DOHH2 (cell line): ENCODE results near the gene CTAG1B.
"Not testable (repeated sequence)": the region's sequence is repeated elsewhere in the genome, so short reads cannot be mapped to it uniquely, and the experiment has no call there.

Experiments used
- H3F3A ChIP-seq: fragments of 200-600 bp; sonication (generic), shearing (Covaris generic); 2 replicates; pipeline ENCODE4 v1.6.0; 2016; ENCODE audit warnings: antibody characterized with exemption, mild to moderate bottlenecking; ENCODE audit not compliant: control insufficient read depth, insufficient read depth
- H3K27ac ChIP-seq: fragments of 200-600 bp; sonication (generic); 2 replicates; pipeline ENCODE4 v1.5.1; 2014; ENCODE audit warnings: low read depth, mild to moderate bottlenecking, low read length, moderate library complexity
- H3K27me3 ChIP-seq: fragments of 200-600 bp; sonication (generic); 2 replicates; pipeline ENCODE4 v1.6.1; 2014; ENCODE audit warnings: mild to moderate bottlenecking, low read length, mixed read lengths; ENCODE audit not compliant: control insufficient read depth
- H3K36me3 ChIP-seq: fragments of 200-600 bp; sonication (generic); 2 replicates; pipeline ENCODE4 v1.6.1; 2014; ENCODE audit warnings: mild to moderate bottlenecking, low read length, moderate library complexity, mixed read lengths; ENCODE audit not compliant: control insufficient read depth
- H3K4me1 ChIP-seq: fragments of 200-600 bp; sonication (generic); 2 replicates; pipeline ENCODE4 v1.6.1; 2014; ENCODE audit warnings: mild to moderate bottlenecking, low read length, mixed read lengths; ENCODE audit not compliant: control insufficient read depth
- H3K4me2 ChIP-seq: fragments of 200-600 bp; sonication (generic); 2 replicates; pipeline ENCODE4 v1.6.0; 2014; ENCODE audit warnings: mild to moderate bottlenecking, low read length, moderate library complexity
- H3K4me3 ChIP-seq: fragments of 200-600 bp; sonication (generic); 2 replicates; pipeline ENCODE4 v1.5.1; 2014; ENCODE audit warnings: mild to moderate bottlenecking, low read length, mixed read lengths
- H3K79me2 ChIP-seq: fragments of 200-600 bp; sonication (generic); 2 replicates; pipeline ENCODE4 v1.6.1; 2014; ENCODE audit warnings: mild to moderate bottlenecking, low read length, mixed read lengths; ENCODE audit not compliant: control insufficient read depth
- H3K9me2 ChIP-seq: fragments of 200-600 bp; sonication (generic); replicated peaks from 2 replicates; pipeline ENCODE4 v1.6.1; 2014; ENCODE audit warnings: mild to moderate bottlenecking, low read length, mixed read lengths; ENCODE audit not compliant: control insufficient read depth
- H3K9me3 ChIP-seq: fragments of 200-600 bp; sonication (generic); 2 replicates; pipeline ENCODE4 v1.6.1; 2014; ENCODE audit warnings: antibody characterized with exemption, low read length, mixed read lengths; ENCODE audit not compliant: control insufficient read depth, insufficient read depth
- H4K20me1 ChIP-seq: fragments of 200-600 bp; sonication (generic); 2 replicates; pipeline ENCODE4 v1.6.0; 2014; ENCODE audit warnings: low read depth, mild to moderate bottlenecking, antibody characterized with exemption, low read length, moderate library complexity; ENCODE audit not compliant: control insufficient read depth, insufficient read depth
- EZH2phosphoT487 ChIP-seq: fragments of 200-600 bp; sonication (generic); IDR thresholded peaks from 2 replicates; pipeline ENCODE4 v1.6.1; 2017; ENCODE audit warnings: borderline replicate concordance, mild to moderate bottlenecking, antibody characterized with exemption, low read length, moderate library complexity, mixed read lengths
- TF ChIP-seq, protein P1 (sequence below): fragments of 200-600 bp; sonication (generic); IDR thresholded peaks from one replicate; pipeline ENCODE4 v1.5.1; 2014; ENCODE audit warnings: antibody characterized with exemption, mild to moderate bottlenecking, low read depth, low read length; ENCODE audit not compliant: poor library complexity, severe bottlenecking

CTAG1B gene

DNA sequence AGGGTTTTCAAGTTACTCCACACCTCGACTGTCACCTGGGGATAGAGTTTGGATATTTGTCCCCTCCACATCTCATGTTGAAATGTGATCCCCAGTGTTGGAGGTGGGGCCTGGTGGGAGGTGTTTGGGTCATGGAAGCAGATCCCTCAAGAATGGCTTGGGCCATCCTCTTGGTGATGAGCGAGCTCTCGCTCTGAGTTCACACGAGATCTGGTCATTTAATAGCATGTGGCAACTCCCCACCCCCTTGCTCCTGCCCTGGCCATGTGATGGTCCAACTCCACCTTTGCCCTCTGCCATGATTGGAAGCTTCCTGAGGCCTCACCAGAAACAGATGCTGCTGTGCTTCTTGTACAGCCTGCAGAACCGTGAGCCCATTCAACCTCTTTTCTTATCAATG is 25.9 kb downstream of the CTAG1B start:
- H3K27ac ChIP-seq: no peak overlapping the region
- no peaks in the 10 kb centered on the region for H3K9me2 ChIP-seq
- H3K79me2 ChIP-seq: no peaks in the 10 kb centered on the region
- H3K4me2 ChIP-seq: no peak overlapping the region
- H3K36me3 ChIP-seq: no peaks in the 10 kb centered on the region
- no peaks in the 10 kb centered on the region for H3F3A ChIP-seq
- H3K4me1 ChIP-seq: no peaks in the 10 kb centered on the region
- no peaks in the 10 kb centered on the region for H4K20me1 ChIP-seq
- H3K27me3 ChIP-seq: no peaks in the 10 kb centered on the region
- no peak overlapping the region for H3K4me3 ChIP-seq
- H3K9me3 ChIP-seq: no peaks in the 10 kb centered on the region
- TF ChIP-seq, protein P1, sequence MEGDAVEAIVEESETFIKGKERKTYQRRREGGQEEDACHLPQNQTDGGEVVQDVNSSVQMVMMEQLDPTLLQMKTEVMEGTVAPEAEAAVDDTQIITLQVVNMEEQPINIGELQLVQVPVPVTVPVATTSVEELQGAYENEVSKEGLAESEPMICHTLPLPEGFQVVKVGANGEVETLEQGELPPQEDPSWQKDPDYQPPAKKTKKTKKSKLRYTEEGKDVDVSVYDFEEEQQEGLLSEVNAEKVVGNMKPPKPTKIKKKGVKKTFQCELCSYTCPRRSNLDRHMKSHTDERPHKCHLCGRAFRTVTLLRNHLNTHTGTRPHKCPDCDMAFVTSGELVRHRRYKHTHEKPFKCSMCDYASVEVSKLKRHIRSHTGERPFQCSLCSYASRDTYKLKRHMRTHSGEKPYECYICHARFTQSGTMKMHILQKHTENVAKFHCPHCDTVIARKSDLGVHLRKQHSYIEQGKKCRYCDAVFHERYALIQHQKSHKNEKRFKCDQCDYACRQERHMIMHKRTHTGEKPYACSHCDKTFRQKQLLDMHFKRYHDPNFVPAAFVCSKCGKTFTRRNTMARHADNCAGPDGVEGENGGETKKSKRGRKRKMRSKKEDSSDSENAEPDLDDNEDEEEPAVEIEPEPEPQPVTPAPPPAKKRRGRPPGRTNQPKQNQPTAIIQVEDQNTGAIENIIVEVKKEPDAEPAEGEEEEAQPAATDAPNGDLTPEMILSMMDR: no peak
- TF ChIP-seq EZH2phosphoT487: no peak

- Histone ChIP-seq H3K79me2 (no peaks in the 10 kb centered on the region), H3K4me2 (no peak overlapping the region), H4K20me1 (no peaks in the 10 kb centered on the region), H3K36me3 (no peaks in the 10 kb centered on the region), H3K9me2 (no peaks in the 10 kb centered on the region), H3K4me3 (no peak overlapping the region), H3K4me1 (no peaks in the 10 kb centered on the region), H3K27me3 (no peaks in the 10 kb centered on the region), H3K27ac (no peak overlapping the region), H3F3A (no peaks in the 10 kb centered on the region), H3K9me3 (no peaks in the 10 kb centered on the region)
- TF ChIP-seq EZH2phosphoT487: no peak
Observed at GRCh38 chrX:154592505-154592904, 26.6 kb downstream of the CTAG1B start.

GRCh38 chrX:154590415-154590814 is 28.7 kb downstream of the CTAG1B start:
- H3K27me3 ChIP-seq, H3K36me3 ChIP-seq, H3K79me2 ChIP-seq, H3K4me2 ChIP-seq, H3K27ac ChIP-seq, H4K20me1 ChIP-seq, H3K4me1 ChIP-seq, H3K9me3 ChIP-seq, H3F3A ChIP-seq, H3K4me3 ChIP-seq, H3K9me2 ChIP-seq: not testable (repeated sequence)

- not testable (repeated sequence) for H3K36me3 ChIP-seq, H3K4me3 ChIP-seq, H4K20me1 ChIP-seq, H3K9me3 ChIP-seq, H3K27ac ChIP-seq, H3K79me2 ChIP-seq, H3K4me2 ChIP-seq, H3F3A ChIP-seq, H3K27me3 ChIP-seq, H3K9me2 ChIP-seq, H3K4me1 ChIP-seq
Observed at GRCh38 chrX:154584585-154585183, 34.4 kb downstream of the CTAG1B start, which contains the start of gene CTAG1A. CTAG1A (plus strand) TSS chrX:154585133; CDS start chrX:154585207, 74 bp downstream.

- H3K4me3 ChIP-seq, H3K9me2 ChIP-seq, H3K79me2 ChIP-seq, H3K27me3 ChIP-seq, H3K9me3 ChIP-seq, H3K36me3 ChIP-seq, H3K4me1 ChIP-seq, H4K20me1 ChIP-seq, H3K4me2 ChIP-seq, H3F3A ChIP-seq, H3K27ac ChIP-seq: not testable (repeated sequence)
Observed at GRCh38 chrX:154582994-154583393, 36.1 kb downstream of the CTAG1B start.

- H3K27me3 ChIP-seq, H3K4me3 ChIP-seq, H3K27ac ChIP-seq, H3F3A ChIP-seq, H3K9me3 ChIP-seq, H3K36me3 ChIP-seq, H3K9me2 ChIP-seq, H4K20me1 ChIP-seq, H3K4me2 ChIP-seq, H3K4me1 ChIP-seq, H3K79me2 ChIP-seq: not testable (repeated sequence)
Observed at GRCh38 chrX:154575076-154575475, 44.0 kb downstream of the CTAG1B start.

DNA sequence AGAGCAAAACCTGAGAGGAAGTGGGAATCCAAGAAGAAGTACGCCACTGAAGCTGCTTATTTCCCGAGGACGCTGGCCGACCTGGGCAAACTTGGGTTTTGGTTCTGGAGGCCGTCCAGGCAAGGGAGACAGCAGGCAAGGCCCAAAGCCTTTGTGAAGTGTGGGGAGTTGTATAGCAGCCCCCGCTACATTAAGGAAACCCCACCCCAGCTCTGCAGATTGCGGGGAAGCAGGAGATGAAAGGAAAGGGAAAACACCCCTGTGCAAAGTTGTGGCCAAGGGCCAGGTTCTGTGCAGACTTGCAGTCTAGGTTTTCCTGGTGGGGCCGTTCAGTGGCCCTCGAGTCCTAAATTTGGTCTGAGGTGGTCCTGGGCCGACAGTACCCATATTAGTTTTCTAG is 46.0 kb downstream of the CTAG1B start:
- not testable (repeated sequence) for H3K27ac ChIP-seq, H3K9me3 ChIP-seq, H3K36me3 ChIP-seq, H3K4me3 ChIP-seq, H3F3A ChIP-seq, H3K79me2 ChIP-seq, H3K4me1 ChIP-seq, H3K9me2 ChIP-seq, H4K20me1 ChIP-seq, H3K4me2 ChIP-seq, H3K27me3 ChIP-seq
